Mesodermal cell (in vitro differentiated cells): Measurements from ENCODE around the gene FAM237A.

Source experiments
- H3K27ac ChIP-seq: 2 replicates; pipeline ENCODE4 v1.7.0; 2013; ENCODE audit warnings: mild to moderate bottlenecking, low read depth, low read length, moderate library complexity; ENCODE audit not compliant: severe bottlenecking
- H3K36me3 ChIP-seq: 2 replicates; pipeline ENCODE4 v1.7.1; 2013; ENCODE audit warnings: mild to moderate bottlenecking, low read length, moderate library complexity; ENCODE audit not compliant: control insufficient read depth, insufficient read depth
- H3K4me1 ChIP-seq: one replicate; pipeline ENCODE4 v1.7.1; 2013; ENCODE audit warnings: mild to moderate bottlenecking, low read length; ENCODE audit not compliant: insufficient read depth, control insufficient read depth, poor library complexity, severe bottlenecking
- H3K4me3 ChIP-seq: 2 replicates; pipeline ENCODE4 v1.7.0; 2013; ENCODE audit warnings: low read length, control low read depth, mild to moderate bottlenecking; ENCODE audit not compliant: insufficient read depth, poor library complexity, severe bottlenecking; ENCODE audit errors: extremely low read depth
- H3K9me3 ChIP-seq: 2 replicates; pipeline ENCODE4 v1.7.1; 2013; ENCODE audit warnings: mild to moderate bottlenecking, low read length, moderate library complexity; ENCODE audit not compliant: control insufficient read depth
- WGBS, 2 experiments: methylation state at CpG; one replicate each; pipeline ENCODE4 v1.1.5; 2013; ENCODE audit warnings: missing lambda C conversion rate in 2 of 2; ENCODE audit not compliant: insufficient coverage in 2 of 2; 5-methylcytosine and 5-hydroxymethylcytosine counted together

The FAM237A gene

DNA sequence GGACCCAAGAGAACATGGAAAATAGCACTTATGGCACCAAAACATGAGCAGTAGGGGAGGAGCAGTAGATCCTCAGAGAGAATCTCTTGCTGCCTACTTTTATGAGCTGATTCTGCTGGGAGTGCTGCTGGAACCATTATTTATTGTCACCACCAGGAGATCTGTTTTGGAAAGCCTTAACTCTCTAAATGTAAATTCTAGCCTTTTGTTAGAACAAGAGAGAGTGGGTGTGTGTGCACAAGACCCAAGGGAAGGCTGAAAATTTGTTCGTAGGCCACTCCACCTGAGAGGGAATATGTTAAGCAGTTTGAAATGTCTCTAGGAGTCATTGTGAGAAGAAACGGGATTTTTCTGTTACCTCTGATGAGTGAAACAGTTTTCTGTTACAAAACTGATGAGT, 16.2 kb upstream of the FAM237A start:
- no peaks in the 10 kb centered on the region for H3K9me3 ChIP-seq
- no peaks in the 10 kb centered on the region for H3K36me3 ChIP-seq
- H3K4me3 ChIP-seq, result no peak overlapping the region
- 70 to 72% methylated on average over 1 to 2 of the region's 2 CpGs for WGBS, 2 experiments
- no peaks in the 10 kb centered on the region for H3K4me1 ChIP-seq
- H3K27ac ChIP-seq, result no peak overlapping the region

DNA sequence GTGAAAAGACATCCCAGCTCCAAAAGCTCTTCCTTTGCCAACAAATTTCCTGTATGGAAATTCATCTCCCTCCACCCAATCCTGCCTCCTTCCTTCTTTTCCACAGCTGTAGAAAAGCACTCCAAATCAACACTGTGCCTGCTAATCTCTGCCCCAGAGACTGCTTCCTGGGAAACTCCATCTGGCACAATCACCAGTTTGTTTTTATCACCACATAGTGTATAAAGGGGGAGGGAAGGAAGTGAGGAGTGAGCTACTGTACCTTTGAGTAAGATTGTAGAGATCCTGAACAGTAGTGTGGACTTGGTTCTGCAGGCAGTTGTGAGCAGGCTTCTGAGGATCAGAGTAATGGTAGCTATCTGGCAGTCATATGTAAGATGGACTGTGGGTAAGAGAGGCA, 14.7 kb upstream of the FAM237A start:
- no peak overlapping the region for H3K27ac ChIP-seq
- H3K4me3 ChIP-seq, result no peak overlapping the region
- no peaks in the 10 kb centered on the region for H3K9me3 ChIP-seq
- H3K36me3 ChIP-seq, result no peaks in the 10 kb centered on the region
- H3K4me1 ChIP-seq, result no peaks in the 10 kb centered on the region

DNA sequence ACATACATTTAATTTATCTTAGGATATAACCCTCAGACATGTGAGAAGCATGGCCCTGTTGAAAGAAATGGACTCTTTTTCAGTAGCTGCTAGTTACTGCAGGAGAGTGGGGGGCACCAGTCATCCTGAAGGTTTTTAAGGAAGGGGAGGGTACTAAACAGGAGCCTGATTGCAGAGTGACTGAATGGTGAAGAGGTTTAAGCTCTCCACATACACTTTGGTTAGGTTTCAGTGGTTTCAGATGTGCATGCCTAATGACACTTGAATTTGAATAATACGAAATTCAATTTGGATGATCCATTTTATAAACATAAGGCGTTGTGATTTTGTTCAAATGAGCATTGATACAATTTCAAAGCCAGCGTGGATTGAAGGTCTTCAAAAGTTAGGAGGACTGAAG, 10.9 kb upstream of the FAM237A start:
- H3K4me1 ChIP-seq, result no peaks in the 10 kb centered on the region
- H3K27ac ChIP-seq, result no peak overlapping the region
- 59% methylated on average over 2 of the region's 3 CpGs; no CpG with 5 or more reads in 1 of the 2 experiments for WGBS, 2 experiments
- no peak overlapping the region for H3K4me3 ChIP-seq
- H3K36me3 ChIP-seq, result no peaks in the 10 kb centered on the region
- no peaks in the 10 kb centered on the region for H3K9me3 ChIP-seq

DNA sequence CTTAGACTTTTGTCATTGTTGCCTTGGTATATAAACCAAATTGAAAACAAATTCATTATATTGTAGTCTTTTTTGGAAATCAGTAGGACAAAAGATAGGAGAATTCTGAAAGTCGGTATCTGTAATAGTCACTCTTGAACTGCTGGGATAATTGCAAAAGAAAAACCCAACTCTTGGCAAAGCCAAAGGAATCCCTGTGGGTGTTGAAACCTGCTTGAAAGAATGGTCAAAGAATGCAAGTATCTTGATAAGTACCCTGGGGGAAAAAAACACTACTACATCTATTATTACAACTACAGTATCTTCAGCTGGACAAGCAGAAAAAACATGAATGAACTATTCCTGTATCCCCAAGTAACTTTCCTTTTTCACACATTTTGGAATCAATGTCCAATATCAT, 7.3 kb upstream of the FAM237A start:
- Histone ChIP-seq H3K4me1 (no peaks in the 10 kb centered on the region), H3K4me3 (no peak overlapping the region), H3K36me3 (no peaks in the 10 kb centered on the region), H3K27ac (no peak overlapping the region), H3K9me3 (no peaks in the 10 kb centered on the region)
- WGBS, 2 experiments, result 86% methylated on average over 1 of the region's 1 CpG; no CpG with 5 or more reads in 1 of the 2 experiments

DNA sequence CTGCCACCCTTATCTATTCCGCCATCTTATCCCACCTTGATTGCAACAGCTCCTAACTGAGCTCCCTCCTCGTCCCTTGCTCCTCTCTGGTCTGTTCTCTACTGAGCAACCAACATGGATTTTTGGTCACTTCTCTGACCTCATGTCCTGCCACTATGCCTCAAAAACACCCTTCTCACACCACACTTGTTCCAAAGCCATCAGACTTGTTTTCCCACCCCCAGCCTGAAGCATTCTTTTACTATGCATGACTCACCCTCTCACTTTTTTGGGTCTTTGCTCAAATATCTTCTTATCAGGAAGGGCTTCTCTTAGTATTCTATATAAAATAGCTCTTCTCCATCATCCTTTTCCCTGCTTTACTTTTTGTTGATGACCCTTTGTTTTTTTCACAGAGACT, 2.7 kb upstream of the FAM237A start:
- no peaks in the 10 kb centered on the region for H3K9me3 ChIP-seq
- H3K36me3 ChIP-seq, result no peaks in the 10 kb centered on the region
- no peaks in the 10 kb centered on the region for H3K4me1 ChIP-seq
- 35 to 46% methylated on average over 2 of the region's 2 CpGs for WGBS, 2 experiments
- H3K27ac ChIP-seq, result no peak overlapping the region
- H3K4me3 ChIP-seq, result no peak overlapping the region

DNA sequence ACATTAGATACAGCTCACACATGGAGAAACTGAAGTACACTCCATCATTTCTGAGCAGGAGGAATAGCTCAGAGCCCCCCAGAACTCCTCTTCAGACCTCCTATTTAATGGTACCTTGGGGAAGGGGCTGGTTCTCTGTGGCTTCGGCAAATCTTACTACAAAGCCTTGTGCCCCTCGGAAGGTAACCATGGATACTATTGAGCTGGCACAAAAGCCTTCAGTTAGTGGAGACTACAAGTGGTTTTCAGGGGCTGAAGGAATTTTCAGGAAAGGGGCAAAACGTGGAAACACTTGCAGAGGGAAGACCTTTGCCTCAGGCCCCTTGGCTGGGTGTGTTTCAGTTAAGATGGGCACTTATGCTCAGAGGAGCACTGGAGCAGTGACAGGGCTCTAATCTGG, 1.1 kb upstream of the FAM237A start:
- no peaks in the 10 kb centered on the region for H3K36me3 ChIP-seq
- 47 to 57% methylated on average over 2 to 3 of the region's 3 CpGs for WGBS, 2 experiments

DNA sequence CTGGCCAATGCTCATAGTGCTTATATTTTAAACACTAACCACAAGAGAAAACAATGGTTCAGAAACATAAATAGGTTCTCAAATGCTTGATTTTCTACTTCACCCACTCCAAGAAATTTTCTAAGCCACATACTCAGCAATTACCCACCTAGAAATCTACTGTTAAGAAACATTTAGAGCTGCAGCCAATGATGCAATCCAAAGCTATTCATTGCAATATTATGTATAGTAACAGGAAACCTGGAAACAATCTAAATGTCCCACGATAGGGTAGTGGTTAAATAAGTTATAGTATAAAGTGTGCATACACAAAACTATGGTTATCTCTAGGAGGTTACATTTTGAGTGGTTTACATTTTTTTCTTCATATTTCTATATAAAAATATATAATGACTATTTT, 5.7 kb downstream of the FAM237A start:
- no CpG with 5 or more reads among the region's 1 CpG for WGBS, 2 experiments
- H3K27ac ChIP-seq, result no peak overlapping the region
- no peaks in the 10 kb centered on the region for H3K9me3 ChIP-seq
- H3K4me3 ChIP-seq, result no peak overlapping the region
- no peaks in the 10 kb centered on the region for H3K4me1 ChIP-seq
- no peaks in the 10 kb centered on the region for H3K36me3 ChIP-seq

More for the DNA sequence above, 1.1 kb upstream of the FAM237A start:
- Histone ChIP-seq H3K4me3 (no peak overlapping the region), H3K9me3 (no peaks in the 10 kb centered on the region), H3K4me1 (no peaks in the 10 kb centered on the region), H3K27ac (no peak overlapping the region)

DNA sequence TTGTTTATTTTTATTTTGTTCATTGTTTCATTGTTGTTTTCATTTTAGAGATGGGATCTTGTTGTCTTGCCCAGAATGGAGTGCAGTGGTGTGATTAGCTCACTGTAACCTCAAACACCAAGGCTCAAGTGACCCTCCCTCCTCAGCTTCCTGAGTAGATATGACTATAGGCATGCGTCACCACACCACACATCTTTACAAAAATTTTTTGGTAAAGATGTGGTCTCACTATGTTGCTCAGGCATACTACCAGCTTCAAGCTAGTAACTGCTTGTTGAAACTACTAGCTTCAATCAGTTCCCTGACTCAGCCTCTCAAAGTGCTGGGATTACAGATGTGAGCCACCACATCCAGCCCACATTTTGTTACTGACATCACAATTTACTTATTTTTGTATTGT, 14.8 kb downstream of the FAM237A start:
- Histone ChIP-seq H3K4me1 (no peaks in the 10 kb centered on the region), H3K9me3 (no peaks in the 10 kb centered on the region), H3K27ac (no peak overlapping the region), H3K36me3 (no peaks in the 10 kb centered on the region), H3K4me3 (no peak overlapping the region)
- 80% methylated on average over 1 of the region's 1 CpG; no CpG with 5 or more reads in 1 of the 2 experiments for WGBS, 2 experiments

DNA sequence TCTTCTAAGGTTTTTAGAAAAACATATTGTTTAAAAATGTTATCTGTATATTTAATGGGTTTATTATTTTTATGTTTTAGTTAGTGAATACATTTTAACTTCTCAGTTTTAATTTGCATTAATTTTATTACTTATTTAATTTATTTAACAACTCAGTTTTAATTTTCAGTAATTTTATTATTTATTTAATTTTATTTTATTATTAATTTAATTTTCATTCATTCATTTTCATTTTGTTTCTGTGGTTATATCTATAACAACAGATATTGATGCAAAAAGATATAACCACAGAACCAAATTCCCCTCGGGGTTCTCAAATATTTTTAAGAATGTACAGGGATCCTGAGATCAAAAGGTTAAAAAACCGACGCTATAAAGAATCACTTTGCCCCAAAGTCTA, 23.0 kb downstream of the FAM237A start:
- Histone ChIP-seq H3K27ac (no peak overlapping the region), H3K4me1 (no peaks in the 10 kb centered on the region), H3K4me3 (no peak overlapping the region), H3K36me3 (no peaks in the 10 kb centered on the region), H3K9me3 (no peaks in the 10 kb centered on the region)
- WGBS, 2 experiments, result no CpG with 5 or more reads among the region's 3 CpGs

DNA sequence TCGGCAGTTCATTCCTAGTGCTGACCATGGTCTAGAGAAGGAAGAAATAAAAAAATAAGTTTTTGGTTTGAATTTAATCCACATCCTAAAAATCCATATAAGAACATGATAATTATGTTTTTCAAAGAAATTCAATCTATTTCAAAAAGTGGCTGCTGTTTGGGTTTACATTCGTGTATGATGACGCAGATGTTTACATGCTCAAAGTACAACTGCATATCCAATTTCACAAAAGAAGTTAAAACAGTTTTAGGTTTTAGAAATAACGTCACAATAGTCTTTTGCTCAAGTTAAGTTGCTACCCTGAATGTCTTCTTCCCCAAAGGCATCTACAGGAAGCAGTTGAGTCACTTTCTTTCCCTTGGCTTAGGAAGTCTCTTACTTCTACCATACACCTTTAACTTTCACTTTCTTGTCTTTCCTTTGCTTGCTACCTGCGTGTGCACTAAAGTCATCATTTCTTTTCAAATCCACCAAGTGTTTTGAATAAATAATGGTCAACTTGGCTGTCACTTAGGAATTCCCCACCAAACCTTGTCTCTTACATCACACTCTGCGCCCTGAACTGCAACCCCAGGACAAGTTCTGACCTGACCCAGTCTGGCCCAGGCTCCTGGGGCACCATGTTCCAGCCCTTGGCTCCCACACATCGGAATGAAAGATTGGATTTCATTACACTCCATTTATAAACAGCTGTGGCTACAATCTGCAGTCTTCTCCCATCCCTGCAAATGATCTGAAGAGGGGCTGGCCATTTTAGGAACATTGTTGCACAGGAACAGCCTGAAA, 28.4 kb downstream of the FAM237A start:
- H3K4me3 ChIP-seq, result no peak overlapping the region
- no peaks in the 10 kb centered on the region for H3K9me3 ChIP-seq
- no peaks in the 10 kb centered on the region for H3K36me3 ChIP-seq
- H3K27ac ChIP-seq, result no peak overlapping the region
- H3K4me1 ChIP-seq, result no peaks in the 10 kb centered on the region
- WGBS, 2 experiments, result 77 to 78% methylated on average over 3 to 4 of the region's 7 CpGs

DNA sequence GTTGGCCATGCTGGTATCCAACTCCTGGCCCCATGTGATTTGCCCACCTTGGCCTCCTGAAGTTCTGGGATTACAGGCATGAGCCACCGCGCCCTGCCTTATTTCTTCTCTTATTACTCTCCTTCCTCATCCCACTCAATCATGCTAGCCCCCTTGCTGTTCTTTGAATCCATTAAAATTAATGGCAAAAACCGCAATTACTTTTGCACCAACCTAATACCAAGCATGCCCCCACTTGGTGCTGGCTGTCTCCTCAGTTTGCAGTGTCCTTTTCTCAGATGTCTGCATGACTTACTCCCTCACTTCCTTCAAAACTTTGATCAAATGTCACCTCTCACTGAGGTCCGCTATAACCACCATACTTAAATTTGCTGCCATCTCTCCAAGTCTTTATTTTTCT, 41.3 kb downstream of the FAM237A start:
- H3K9me3 ChIP-seq, result no peaks in the 10 kb centered on the region
- no peak overlapping the region for H3K27ac ChIP-seq
- H3K4me1 ChIP-seq, result no peaks in the 10 kb centered on the region
- H3K4me3 ChIP-seq, result no peak overlapping the region
- 90 to 93% methylated on average over 3 to 4 of the region's 4 CpGs for WGBS, 2 experiments
- no peaks in the 10 kb centered on the region for H3K36me3 ChIP-seq
